Neural crest cell (in vitro differentiated cells): ENCODE results near the gene GPR155. TPM values are rescaled to one million over a fixed set of nuclear protein-coding genes. Genes with fewer than 3 reads are reported as not detected.

ENCODE experiments used
- DNase-seq: peaks from one replicate; pipeline ENCODE4 v3.0.0; 2021; ENCODE audit warnings: low read depth, mixed read lengths, low spot score
- H3K27ac Mint-ChIP-seq: one replicate; pipeline ENCODE4 v1.8.0; 2021; ENCODE audit warnings: mild to moderate bottlenecking, mixed read lengths; ENCODE audit not compliant: unreplicated experiment
- H3K27me3 Mint-ChIP-seq: 2 replicates; pipeline ENCODE4 v1.8.0; 2021; ENCODE audit warnings: low read depth, mild to moderate bottlenecking, mixed read lengths
- H3K36me3 Mint-ChIP-seq: 2 replicates; pipeline ENCODE4 v1.8.0; 2021; ENCODE audit warnings: low read depth, mild to moderate bottlenecking, mixed read lengths
- H3K4me1 Mint-ChIP-seq: 2 replicates; pipeline ENCODE4 v1.8.0; 2021; ENCODE audit warnings: mixed read lengths
- H3K4me3 Mint-ChIP-seq: one replicate; pipeline ENCODE4 v1.8.0; 2021; ENCODE audit warnings: mild to moderate bottlenecking, mixed read lengths
- H3K9me3 Mint-ChIP-seq: 2 replicates; pipeline ENCODE4 v1.8.0; 2021; ENCODE audit warnings: mixed read lengths
- CTCF ChIP-seq: fragments of 200-600 bp; sonication (generic); conservative IDR thresholded peaks from 2 replicates; pipeline ENCODE4 v1.5.0; 2021; ENCODE audit warnings: antibody characterized with exemption, mild to moderate bottlenecking
- total RNA-seq: library from RNA; stranded (reverse); gene quantifications from 2 replicates; pipeline ENCODE4 v1.2.1, GENCODE V29; 2021

The GPR155 gene
- total RNA-seq, 1 donor from 2014 or later, result 1.7 TPM

- Mint-ChIP-seq H3K4me1 (no peaks in the 10 kb centered on the region), H3K9me3 (peaks cover 19% of the 10 kb centered on the region), H3K4me3 (no peak overlapping the region), H3K27ac (no peak overlapping the region), H3K36me3 (peaks cover 14% of the 10 kb centered on the region), H3K27me3 (peaks cover 6% of the 10 kb centered on the region)
- TF ChIP-seq CTCF, result no peak
- DNase-seq, result no peak
These were observed 29.9 kb upstream of the GPR155 start for GRCh38 chr2:174516501-174517378.

GRCh38 chr2:174512345-174512744, 25.5 kb upstream of the GPR155 start:
- no peak overlapping the region for H3K4me3 Mint-ChIP-seq
- no peak overlapping the region for H3K27ac Mint-ChIP-seq
- H3K4me1 Mint-ChIP-seq, result no peaks in the 10 kb centered on the region
- H3K27me3 Mint-ChIP-seq, result no peaks in the 10 kb centered on the region
- H3K36me3 Mint-ChIP-seq, result peaks cover 19% of the 10 kb centered on the region
- TF ChIP-seq CTCF, result no peak
- peaks cover 25% of the 10 kb centered on the region for H3K9me3 Mint-ChIP-seq
- DNase-seq, result no peak

GRCh38 chr2:174511580-174512260, 24.9 kb upstream of the GPR155 start:
- peaks cover 25% of the 10 kb centered on the region for H3K9me3 Mint-ChIP-seq
- DNase-seq, result no peak
- peaks cover 23% of the 10 kb centered on the region for H3K36me3 Mint-ChIP-seq
- H3K4me1 Mint-ChIP-seq, result no peaks in the 10 kb centered on the region
- H3K27me3 Mint-ChIP-seq, result no peaks in the 10 kb centered on the region
- no peak overlapping the region for H3K27ac Mint-ChIP-seq
- H3K4me3 Mint-ChIP-seq, result no peak overlapping the region
- TF ChIP-seq CTCF, result no peak

- Mint-ChIP-seq H3K27ac (no peak overlapping the region), H3K4me1 (no peaks in the 10 kb centered on the region), H3K27me3 (no peaks in the 10 kb centered on the region), H3K36me3 (peaks cover 23% of the 10 kb centered on the region), H3K9me3 (peaks cover 25% of the 10 kb centered on the region), H3K4me3 (no peak overlapping the region)
- no peak for DNase-seq
- TF ChIP-seq CTCF, result no peak
These were observed 23.9 kb upstream of the GPR155 start for GRCh38 chr2:174510583-174511189.

GRCh38 chr2:174503161-174503809, 16.5 kb upstream of the GPR155 start:
- H3K27ac Mint-ChIP-seq, result no peak overlapping the region
- TF ChIP-seq CTCF, result no peak
- H3K4me3 Mint-ChIP-seq, result no peak overlapping the region
- no peaks in the 10 kb centered on the region for H3K4me1 Mint-ChIP-seq
- DNase-seq, result no peak
- H3K9me3 Mint-ChIP-seq, result peaks cover 4% of the 10 kb centered on the region
- peaks cover 7% of the 10 kb centered on the region for H3K36me3 Mint-ChIP-seq
- no peaks in the 10 kb centered on the region for H3K27me3 Mint-ChIP-seq
